Stimulated activated CD4-positive, alpha-beta T cell treated with anti-CD3 and anti-CD28 coated beads, Interleukin-12 subunit alpha, Interleukin-12 subunit beta, amount 100 ng/mL, for 48 hours (primary cell): Measurements from ENCODE around the gene DOP1B.
"Not testable (repeated sequence)": the region's sequence is repeated elsewhere in the genome, so short reads cannot be mapped to it uniquely, and the experiment has no call there.

Source experiments
- DNase-seq, 3 donors: peaks; one replicate each; pipeline ENCODE4 v3.0.0-alpha.2; 2020; ENCODE audit warnings: low read depth in 2 of 3, low spot score in 1 of 3

Gene DOP1B

DNA sequence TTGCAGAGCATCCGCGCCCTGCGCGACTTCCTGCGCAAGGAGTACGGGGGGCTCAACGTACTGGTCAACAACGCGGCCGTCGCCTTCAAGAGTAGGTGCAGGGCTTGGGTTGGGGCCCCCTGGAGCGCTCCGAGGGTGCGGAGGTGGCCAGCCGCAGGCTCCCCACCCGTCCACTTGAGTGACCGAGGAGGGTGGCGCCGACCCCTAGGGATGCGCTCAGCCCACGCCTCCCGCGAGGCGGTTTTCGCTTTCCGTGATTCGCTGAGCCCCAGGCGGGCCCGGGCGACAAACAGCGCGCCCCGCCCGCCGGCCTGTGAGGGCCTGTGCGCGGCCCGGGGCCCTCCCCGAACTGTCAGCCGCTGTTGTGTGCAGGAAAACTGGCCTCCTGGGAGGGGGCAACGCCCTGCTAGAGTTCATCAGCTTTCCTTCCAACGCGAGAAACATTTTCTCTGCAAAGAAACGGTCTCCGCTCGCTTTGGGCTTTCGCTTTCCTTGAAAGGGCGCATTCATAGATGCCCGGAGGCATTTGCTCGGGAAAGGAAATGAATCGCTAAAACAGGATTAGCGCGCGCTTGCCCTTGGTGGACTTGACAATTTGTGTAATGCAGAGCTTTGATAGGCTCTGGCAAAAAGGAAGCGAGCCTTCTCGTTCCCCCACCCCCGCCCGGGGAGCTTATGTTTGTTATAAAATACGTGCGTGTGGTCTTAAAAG, 21.1 kb upstream of the DOP1B start:
- DNase-seq = peak in 2 of 3 donors; percentile 23 to 54

- DNase-seq = not testable (repeated sequence)
These were observed 16.8 kb upstream of the DOP1B start for GRCh38 chr21:36139791-36140190.

- peak; percentile 67 to 87 (median 68) for DNase-seq
These were observed 15.1 kb upstream of the DOP1B start for GRCh38 chr21:36141513-36141925.

- not testable (repeated sequence) for DNase-seq
These were observed 12.4 kb upstream of the DOP1B start for GRCh38 chr21:36144233-36144632.

- no peak for DNase-seq
These were observed 11.4 kb upstream of the DOP1B start for GRCh38 chr21:36145259-36145658.

- no peak for DNase-seq
These were observed 8.7 kb upstream of the DOP1B start for GRCh38 chr21:36147911-36148310.

GRCh38 chr21:36148886-36149285, 7.7 kb upstream of the DOP1B start:
- no peak for DNase-seq

GRCh38 chr21:36149788-36150711, 6.6 kb upstream of the DOP1B start:
- DNase-seq = no peak

DNA sequence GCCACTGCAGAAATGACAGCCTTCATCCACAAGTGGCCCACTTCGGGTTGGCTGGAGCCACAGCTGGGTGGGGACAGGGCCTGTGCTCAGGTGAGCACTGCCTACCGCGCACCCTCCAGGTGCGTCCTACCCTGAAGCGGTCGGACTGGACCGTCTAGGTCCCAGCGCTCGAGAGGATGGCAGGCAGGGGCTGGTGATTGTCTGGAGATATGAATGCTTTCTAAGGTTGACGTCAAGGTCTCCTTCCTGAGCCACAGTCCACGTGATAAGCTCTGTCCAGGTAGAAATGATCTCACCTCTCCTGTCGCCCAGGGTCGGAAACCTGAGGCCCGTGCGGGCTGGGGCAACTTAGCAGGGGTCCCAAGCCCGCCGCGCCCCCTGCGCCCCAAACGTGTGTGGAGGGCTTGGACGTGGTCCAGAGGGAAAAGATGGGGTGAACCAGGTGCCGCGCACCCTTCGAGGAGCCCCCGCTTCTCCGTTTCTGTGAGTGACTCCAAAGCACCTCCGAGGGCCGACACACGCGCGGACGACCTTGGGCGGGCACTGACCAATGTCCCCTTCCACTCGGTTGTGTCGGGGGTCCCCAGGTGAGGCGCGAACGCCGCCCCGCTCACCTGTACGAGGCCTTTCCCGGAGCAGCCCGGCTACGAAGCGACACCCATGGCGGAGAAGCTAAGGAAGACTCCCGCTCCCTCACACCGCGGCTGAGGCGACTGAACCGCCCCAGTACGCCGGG, 853 bp upstream of the DOP1B start:
- no peak for DNase-seq

GRCh38 chr21:36156339-36156814, 247 bp upstream of the DOP1B start:
- DNase-seq = peak; percentile 100

DNA sequence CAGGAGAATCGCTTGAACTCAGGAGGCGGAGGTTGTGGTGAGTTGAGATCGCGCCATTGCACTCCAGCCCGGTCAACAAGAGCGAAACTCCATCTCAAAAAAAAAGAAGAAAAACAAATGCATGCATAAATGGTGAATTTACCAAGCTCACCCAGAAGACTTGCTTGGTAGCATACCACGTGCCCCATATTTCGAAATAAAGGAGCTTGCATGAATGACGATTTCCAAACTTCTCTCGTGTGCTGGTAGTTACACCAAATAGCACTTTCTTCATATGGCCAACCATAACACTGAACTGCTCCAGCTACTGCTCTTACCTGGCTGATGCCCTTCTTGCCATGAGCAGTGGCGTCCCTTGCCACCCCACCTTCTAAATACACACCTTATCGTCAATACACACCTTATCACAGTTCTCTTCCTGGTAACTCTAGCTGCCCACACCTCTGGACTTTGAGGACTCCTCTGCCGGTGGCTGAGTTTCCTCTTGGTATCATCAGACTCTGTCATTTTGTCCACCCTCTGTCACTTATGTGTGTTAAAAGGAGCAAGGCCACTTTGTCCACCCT, 2.8 kb downstream of the DOP1B start:
- DNase-seq = no peak

- no peak for DNase-seq
These were observed 4.2 kb downstream of the DOP1B start for GRCh38 chr21:36160850-36161178.

DNA sequence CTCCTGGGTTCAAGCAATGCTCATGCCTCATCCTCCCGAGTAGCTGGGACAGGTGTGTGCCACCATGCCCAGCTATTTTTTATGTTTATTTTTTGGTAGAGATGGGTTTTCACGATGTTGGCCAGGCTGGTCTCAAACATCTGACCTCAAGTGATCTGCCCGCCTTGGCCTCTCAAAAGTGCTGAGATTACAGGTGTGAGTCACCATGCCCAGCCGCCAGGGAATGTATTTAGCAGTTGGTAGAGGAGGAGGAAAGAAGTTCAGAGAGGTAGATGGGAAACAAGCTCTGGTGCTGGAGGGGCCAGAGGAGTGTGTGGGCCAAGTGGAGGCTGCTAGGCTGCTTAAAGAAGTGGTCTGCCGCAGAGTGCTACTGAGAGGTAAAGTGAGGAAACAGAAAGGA, 6.0 kb downstream of the DOP1B start:
- no peak for DNase-seq

GRCh38 chr21:36163750-36164741, 7.4 kb downstream of the DOP1B start:
- no peak for DNase-seq

DNA sequence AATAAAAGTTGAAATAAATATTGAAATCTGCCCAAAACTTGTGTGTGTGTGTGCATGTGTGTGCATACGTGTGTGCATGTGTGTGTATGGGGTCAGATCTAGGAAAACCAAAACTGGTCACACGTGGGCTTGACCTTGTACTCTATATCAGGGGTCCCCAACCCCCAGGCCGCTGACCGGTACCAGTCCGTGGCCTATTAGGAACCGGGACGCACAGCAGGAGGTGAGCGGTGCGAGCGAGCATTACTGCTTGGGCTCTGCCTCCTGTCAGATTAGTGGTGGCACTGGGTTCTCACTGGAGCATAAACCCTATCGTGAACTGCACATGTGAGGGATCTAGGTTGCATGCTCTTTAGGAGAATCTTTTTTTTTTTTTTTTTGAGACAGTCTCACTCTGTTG, 8.7 kb downstream of the DOP1B start:
- DNase-seq = no peak

DNA sequence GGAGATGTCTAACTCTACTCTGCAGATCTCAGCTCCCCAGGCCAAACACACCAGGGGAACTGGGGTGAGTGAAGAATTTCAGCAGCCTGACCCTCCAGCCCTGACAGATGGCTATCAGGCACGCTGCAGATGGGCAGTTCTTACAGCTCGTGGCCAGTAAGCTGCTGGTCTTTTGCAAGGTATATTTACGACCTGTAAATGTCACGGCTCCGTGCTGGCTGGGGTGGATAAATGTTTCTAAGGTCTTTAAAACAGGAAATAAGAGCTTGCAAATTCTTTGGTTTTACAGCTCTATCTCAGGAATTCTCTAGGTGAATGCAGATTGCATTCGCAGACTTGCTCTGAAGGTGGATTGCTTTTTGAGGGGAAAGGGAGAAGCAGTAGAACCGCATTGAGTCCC, 10.1 kb downstream of the DOP1B start:
- no peak for DNase-seq

DNA sequence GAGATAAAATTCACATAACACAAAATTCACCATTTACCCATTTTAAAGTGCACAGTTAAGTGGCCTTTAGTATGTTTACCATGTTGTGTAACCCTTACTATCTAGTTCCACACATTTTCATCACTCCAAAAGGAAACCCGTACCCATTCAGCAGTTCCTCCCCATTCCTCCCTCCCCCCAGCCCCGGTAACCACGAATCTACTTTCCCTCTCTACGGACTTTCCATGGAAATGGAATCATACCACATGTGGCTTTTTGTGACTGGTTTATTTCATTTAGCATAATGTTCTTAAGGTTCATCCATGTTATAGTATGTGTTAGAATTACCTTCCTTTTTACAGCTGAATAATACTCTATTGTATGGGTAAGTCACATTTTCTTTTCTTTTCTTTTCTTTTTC, 10.9 kb downstream of the DOP1B start:
- no peak for DNase-seq

DNA sequence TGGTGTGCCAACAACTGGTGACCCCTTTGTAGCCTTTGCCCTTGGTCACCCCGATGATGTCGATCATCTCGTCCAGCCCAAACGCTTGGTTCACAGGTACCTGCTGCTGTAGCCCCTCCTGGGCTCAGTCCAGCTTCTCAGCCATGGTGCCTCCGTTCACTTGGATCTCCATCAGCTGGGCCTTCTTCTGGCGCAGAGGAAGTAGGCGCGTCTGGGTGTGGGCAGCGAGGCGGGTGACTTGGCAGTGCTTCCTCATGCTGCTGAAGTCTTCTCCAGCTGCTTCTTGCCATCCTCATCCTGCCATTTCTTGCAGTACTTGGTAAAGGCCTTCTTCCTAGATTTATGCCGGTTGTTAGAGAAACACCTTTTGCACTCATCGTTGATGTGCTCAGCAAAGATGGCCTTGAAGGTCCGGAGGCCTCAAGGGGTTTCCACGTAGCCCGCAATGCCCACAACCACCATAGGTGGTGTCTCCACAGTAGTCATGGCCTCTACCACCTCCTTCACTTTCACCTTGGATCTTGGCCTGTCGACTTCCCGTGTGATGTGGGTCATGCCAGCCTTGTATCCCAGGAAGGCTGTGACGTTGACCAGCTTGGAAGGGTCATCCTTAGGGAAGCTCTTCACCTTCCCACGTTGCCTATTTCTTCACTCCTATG, 13.0 kb downstream of the DOP1B start:
- DNase-seq = no peak

DNA sequence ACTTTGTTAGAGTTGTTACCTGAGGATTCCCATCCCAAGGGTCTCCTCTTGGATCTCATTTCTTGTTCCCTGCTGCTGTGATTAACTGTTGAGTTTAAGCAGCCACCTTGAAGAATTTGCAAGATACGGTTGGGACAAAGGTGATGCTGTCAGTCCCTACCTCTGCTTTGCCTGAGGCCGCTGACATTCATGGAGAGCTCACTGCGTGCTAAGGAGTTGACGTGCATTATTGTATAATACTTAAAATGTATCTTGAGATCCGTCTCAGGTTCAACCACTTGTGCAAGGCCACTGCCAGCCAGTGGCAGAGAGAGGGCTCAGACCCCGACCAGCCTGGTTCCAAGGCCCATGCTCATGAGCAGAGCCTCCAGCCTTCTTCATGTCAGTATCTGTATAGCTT, 14.2 kb downstream of the DOP1B start:
- no peak for DNase-seq

DNA sequence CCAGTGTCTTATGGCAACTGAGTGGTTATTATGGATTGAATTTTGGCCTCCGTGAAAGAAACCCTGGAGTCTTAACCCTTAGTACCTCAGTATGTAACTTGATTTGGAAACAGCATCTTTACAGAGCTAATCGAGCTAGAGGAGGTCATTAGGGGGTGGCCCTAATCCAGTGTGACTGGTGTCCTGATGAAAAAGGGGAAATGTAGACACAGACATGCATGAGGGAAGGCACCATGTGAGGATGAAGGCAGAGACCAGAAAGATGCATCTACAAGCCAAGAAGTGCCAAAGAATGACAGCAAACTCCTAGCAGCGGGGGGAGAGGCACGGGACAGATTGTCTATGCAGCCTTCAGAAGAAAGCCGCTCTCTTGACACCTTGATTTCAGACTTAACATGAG, 14.7 kb downstream of the DOP1B start:
- DNase-seq = no peak
